SHP77 treated with DMSO at 0.1 percent for 48 hours (cell line): ENCODE results near the gene SEC63.
"Not testable (repeated sequence)": the region's sequence is repeated elsewhere in the genome, so short reads cannot be mapped to it uniquely, and the experiment has no call there.

Source experiments
- DNase-seq: peaks from one replicate; lab custom pipeline; 2025; lab: John Stamatoyannopoulos, UW

The SEC63 gene

GRCh38 chr6:107973594-107973993 is 15.6 kb upstream of the SEC63 start:
- no peak for DNase-seq

- DNase-seq, result no peak
Observed at GRCh38 chr6:107972413-107973096, 14.5 kb upstream of the SEC63 start.

GRCh38 chr6:107971181-107971580 is 13.2 kb upstream of the SEC63 start:
- DNase-seq, result no peak

DNA sequence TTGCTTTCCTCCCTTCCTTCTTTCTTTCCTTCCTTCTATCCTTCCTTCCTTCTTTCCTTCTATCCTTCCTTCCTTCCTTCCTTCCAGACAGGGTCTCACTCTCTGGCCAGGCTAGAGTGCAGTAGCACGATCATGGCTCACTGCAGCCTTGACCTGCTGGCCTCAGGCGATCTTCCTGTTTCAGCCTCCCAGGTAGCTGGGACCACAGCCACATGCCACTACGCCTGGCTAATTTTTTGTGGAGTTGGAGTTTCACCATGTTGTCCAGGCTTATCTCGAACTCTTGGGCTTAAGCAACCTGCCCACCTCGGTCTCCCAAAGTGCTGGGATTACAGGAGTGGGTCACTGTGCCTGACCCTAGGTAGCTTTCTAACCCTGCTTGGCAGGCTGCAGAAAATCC is 12.2 kb upstream of the SEC63 start:
- no peak for DNase-seq

- no peak for DNase-seq
Observed at GRCh38 chr6:107968081-107968480, 10.1 kb upstream of the SEC63 start.

GRCh38 chr6:107965746-107966145 is 7.7 kb upstream of the SEC63 start:
- no peak for DNase-seq

GRCh38 chr6:107962723-107963122 is 4.7 kb upstream of the SEC63 start:
- no peak for DNase-seq

GRCh38 chr6:107959392-107959791 is 1.4 kb upstream of the SEC63 start:
- no peak for DNase-seq

DNA sequence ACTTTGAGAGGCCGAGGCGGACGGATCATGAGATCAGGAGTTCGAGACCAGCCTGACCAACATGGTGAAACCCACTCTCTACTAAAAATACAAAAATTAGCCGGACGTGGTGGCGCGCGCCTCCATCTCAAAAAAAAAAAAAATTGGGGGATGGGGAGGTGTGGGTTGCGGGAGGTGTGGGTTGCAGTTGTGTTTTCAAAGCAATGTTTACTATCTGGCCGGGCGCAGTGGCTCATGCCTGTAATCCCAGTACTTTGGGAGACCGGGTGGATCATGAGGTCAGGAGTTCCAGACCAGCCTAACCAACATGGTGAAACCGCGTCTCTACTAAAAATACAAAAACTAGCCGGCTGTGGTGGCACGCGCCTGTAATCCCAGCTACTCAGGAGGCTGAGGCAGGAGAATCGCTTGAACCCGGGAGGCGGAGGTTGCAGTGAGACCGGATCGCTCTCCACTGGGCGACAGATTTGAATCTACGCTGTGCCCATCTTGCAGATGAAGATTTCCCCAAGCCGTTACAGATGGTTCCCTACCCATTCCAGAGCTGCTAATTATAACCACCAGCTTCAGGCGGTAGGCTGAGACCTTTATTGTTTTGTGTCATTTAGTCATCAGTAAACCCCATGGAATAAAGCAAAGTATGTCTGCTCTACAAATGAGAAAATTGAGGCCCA is 818 bp upstream of the SEC63 start:
- DNase-seq, result not testable (repeated sequence)

- DNase-seq, result peak; percentile 24
Observed at GRCh38 chr6:107957308-107957908, 600 bp downstream of the SEC63 start.

GRCh38 chr6:107956586-107957307 is 1.3 kb downstream of the SEC63 start:
- no peak for DNase-seq

DNA sequence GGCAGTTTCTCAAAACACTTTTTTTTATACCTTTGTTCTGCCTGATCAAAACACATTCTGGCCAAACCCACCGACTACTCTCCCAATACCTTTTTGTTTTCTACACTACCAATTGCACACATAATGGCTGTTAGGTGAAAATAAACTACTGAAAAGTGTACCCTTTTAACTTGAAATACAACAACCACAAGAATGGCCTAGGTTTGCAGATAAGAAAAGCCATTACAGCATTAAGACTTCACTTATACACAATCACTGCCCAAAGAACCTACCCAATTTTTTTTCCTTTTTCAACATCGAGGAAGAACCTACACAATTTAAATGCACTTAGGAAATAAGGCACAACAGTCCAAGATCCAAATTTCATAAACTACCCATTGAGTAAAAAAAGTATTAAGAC is 1.8 kb downstream of the SEC63 start:
- DNase-seq, result no peak

GRCh38 chr6:107953858-107954414 is 4.1 kb downstream of the SEC63 start:
- not testable (repeated sequence) for DNase-seq

- no peak for DNase-seq
Observed at GRCh38 chr6:107943626-107944439, 14.2 kb downstream of the SEC63 start.

DNA sequence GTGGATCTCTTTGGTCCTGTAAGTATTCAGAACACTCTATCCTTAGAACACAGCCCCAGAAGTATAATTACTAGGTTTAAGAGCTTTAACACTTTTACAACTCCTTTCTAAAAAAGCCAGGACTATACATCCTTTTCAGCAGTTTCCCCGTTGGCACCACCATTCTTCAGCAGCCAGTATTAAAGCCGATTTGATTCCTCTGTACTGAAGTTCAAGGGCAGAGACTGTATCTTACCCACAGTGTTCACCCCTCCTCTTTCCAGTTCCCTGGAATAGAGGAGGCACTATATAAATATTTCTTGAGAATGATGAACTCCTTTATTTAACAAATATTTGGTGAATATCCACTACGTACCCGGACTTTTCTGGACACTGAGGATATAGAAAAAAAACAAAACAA is 15.9 kb downstream of the SEC63 start:
- DNase-seq, result no peak

GRCh38 chr6:107941627-107942026 is 16.4 kb downstream of the SEC63 start:
- no peak for DNase-seq

DNA sequence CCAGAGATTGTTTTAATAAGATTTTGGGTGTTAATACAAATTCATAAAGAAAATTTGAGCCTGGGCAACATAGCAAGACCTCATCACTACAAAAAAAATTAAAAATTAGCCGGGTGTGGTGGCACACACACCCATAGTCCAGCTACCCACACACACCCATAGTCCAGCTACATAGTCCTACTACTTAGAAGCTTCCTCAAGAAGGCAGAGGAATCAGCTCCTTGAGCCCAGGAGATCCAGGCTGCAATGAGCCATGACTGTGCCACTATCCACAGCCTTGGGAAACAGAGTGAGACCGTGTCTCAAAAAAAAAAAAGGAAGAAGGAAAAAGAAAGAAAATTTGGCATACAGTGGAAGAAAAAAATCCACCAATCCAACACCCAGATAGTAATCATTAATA is 16.8 kb downstream of the SEC63 start:
- DNase-seq, result no peak

- DNase-seq, result not testable (repeated sequence)
Observed at GRCh38 chr6:107936910-107937292, 21.1 kb downstream of the SEC63 start.

DNA sequence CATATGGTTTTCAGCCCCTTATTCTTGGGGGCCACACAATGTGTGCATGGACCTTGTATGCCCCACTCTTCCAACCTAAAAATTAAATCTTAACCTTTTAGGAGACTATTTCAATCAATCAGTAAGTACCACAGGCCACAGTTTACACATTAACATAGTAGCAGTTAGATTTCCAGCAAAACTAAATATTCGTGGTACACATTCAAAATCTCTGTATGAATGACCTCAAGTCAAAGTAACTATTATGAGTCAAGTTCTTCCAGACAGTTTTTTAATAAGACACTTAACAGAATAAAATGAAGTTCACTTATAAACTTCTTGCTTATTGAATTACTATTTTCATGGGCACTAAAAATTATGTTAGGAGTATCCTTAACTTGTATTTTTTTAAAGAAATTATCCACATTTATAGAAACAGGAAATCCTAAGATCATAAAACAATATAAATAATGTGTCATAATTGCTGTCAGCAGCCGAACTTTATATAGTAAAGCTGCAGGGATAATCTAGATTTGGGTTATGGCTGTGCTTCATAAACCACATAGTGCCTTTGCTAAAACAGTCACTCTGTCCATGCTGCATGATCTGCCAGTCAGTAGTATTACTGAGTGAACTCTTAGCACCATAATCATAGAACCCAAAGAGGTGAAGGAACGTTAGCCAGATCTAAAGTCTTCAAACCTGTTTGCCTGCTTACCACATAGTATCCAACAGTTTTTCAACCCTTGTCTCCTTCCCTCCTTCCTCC is 21.7 kb downstream of the SEC63 start:
- DNase-seq, result no peak

DNA sequence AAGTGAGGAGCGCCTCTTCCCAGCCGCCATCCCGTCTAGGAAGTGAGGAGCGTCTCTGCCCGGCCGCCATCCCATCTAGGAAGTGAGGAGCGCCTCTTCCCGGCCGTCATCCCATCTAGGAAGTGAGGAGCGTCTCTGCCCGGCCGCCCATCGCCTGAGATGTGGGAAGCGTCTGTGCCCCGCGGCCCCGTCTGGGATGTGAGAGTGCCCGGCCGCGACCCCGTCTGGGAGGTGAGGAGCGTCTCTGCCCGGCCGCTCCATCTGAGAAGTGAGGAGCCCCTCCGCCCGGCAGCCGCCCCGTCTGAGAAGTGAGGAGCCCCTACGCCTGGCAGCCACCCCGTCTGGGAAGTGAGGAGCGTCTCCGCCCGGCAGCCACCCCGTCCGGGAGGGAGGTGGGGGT is 23.8 kb downstream of the SEC63 start:
- not testable (repeated sequence) for DNase-seq

DNA sequence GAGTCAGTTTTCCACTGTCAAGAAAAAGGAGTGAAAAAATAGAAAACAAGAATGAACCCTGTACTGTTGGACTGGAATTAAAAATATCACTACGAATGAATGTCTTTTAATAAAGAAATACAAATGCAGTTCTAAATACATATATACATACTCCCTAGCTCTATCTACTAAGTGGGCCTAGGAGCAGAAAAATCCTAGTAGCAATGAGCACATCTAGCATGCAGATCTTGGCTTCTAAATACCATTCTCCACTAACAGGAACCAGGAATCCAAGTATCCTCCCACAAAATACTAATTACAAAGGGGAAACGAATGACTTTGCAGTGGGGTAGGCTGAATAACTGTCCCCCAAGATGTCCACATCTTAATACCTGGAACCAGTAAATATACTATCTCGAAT is 25.4 kb downstream of the SEC63 start:
- DNase-seq, result no peak
